Astrocyte (in vitro differentiated cells and primary cell): ENCODE measurements around the gene HIPK2.

ENCODE experiments used
- EZH2 ChIP-seq: IDR thresholded peaks from 2 replicates; pipeline ENCODE4 v1.6.1; 2012; ENCODE audit warnings: mild to moderate bottlenecking, low read length, inconsistent platforms; ENCODE audit not compliant: insufficient read depth
- TF ChIP-seq, protein P1 (sequence below): IDR thresholded peaks from 2 replicates; pipeline ENCODE4 v1.5.1; 2011; ENCODE audit warnings: low read depth, mild to moderate bottlenecking, inconsistent platforms, low read length, moderate library complexity; ENCODE audit not compliant: insufficient read depth

GRCh38 chr7:139648941-139649425 lies 128.8 kb downstream of the HIPK2 start:
- TF ChIP-seq, protein P1, sequence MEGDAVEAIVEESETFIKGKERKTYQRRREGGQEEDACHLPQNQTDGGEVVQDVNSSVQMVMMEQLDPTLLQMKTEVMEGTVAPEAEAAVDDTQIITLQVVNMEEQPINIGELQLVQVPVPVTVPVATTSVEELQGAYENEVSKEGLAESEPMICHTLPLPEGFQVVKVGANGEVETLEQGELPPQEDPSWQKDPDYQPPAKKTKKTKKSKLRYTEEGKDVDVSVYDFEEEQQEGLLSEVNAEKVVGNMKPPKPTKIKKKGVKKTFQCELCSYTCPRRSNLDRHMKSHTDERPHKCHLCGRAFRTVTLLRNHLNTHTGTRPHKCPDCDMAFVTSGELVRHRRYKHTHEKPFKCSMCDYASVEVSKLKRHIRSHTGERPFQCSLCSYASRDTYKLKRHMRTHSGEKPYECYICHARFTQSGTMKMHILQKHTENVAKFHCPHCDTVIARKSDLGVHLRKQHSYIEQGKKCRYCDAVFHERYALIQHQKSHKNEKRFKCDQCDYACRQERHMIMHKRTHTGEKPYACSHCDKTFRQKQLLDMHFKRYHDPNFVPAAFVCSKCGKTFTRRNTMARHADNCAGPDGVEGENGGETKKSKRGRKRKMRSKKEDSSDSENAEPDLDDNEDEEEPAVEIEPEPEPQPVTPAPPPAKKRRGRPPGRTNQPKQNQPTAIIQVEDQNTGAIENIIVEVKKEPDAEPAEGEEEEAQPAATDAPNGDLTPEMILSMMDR: no peak
- no peak for TF ChIP-seq EZH2
